K562 (cell line): ENCODE measurements around the gene AIG1.
"Not testable (repeated sequence)": the region's sequence is repeated elsewhere in the genome, so short reads cannot be mapped to it uniquely, and the experiment has no call there.

ENCODE experiments used
- ZNF274 ChIP-seq: IDR thresholded peaks from 2 replicates; pipeline ENCODE4 v1.6.1; 2011; ENCODE audit warnings: low read depth, mild to moderate bottlenecking, low read length, moderate library complexity, borderline replicate concordance
- ZNF583 ChIP-seq: fragments of 250-450 bp; sonication (Bioruptor Pico); IDR thresholded peaks from 2 replicates; pipeline ENCODE4 v1.4.0; 2020
- TF ChIP-seq, protein P1 (sequence below), 2 experiments: fragments of 450-650 bp; conservative IDR thresholded peaks; 2 replicates each; pipeline ENCODE4 v1.6.1; 2017; ENCODE audit warnings: mild to moderate bottlenecking in 2 of 2, moderate library complexity in 2 of 2

GRCh38 chr6:143084019-143084418 lies 23.3 kb downstream of the AIG1 start:
- not testable (repeated sequence) for TF ChIP-seq ZNF583 (CRISPR knock-in tag); ZNF274
- TF ChIP-seq, protein P1, sequence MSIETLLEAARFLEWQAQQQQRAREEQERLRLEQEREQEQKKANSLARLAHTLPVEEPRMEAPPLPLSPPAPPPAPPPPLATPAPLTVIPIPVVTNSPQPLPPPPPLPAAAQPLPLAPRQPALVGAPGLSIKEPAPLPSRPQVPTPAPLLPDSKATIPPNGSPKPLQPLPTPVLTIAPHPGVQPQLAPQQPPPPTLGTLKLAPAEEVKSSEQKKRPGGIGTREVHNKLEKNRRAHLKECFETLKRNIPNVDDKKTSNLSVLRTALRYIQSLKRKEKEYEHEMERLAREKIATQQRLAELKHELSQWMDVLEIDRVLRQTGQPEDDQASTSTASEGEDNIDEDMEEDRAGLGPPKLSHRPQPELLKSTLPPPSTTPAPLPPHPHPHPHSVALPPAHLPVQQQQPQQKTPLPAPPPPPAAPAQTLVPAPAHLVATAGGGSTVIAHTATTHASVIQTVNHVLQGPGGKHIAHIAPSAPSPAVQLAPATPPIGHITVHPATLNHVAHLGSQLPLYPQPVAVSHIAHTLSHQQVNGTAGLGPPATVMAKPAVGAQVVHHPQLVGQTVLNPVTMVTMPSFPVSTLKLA (conservative IDR thresholded peaks at IDR 0.05) = not testable (repeated sequence)
